Neural progenitor cell (in vitro differentiated cells): ENCODE measurements around the gene CRLF1. TPM values are rescaled to one million over a fixed set of nuclear protein-coding genes. Genes with fewer than 3 reads are reported as not detected.

ENCODE experiments used
- DNase-seq: peaks from one replicate; pipeline ENCODE4 v3.0.0-alpha.2; 2016; ENCODE audit warnings: low spot score
- H2AFZ ChIP-seq: fragments of 200-600 bp; sonication (generic); replicated peaks from 2 replicates; pipeline ENCODE4 v1.6.1; 2016; ENCODE audit warnings: antibody characterized with exemption
- H3F3A ChIP-seq: fragments of 200-600 bp; sonication (generic); 2 replicates; pipeline ENCODE4 v1.6.1; 2016; ENCODE audit warnings: antibody characterized with exemption, low read depth
- H3K27ac ChIP-seq: fragments of 200-600 bp; sonication (generic); 2 replicates; pipeline ENCODE4 v1.5.1; 2016; ENCODE audit warnings: mild to moderate bottlenecking
- H3K27me3 ChIP-seq: fragments of 200-600 bp; sonication (generic); 2 replicates; pipeline ENCODE4 v1.6.1; 2016; ENCODE audit warnings: mild to moderate bottlenecking, moderate library complexity
- H3K36me3 ChIP-seq: fragments of 200-600 bp; sonication (generic); 2 replicates; pipeline ENCODE4 v1.5.1; 2016
- H3K4me1 ChIP-seq: fragments of 200-600 bp; sonication (generic); 2 replicates; pipeline ENCODE4 v1.6.1; 2016; ENCODE audit warnings: mixed run types
- H3K4me2 ChIP-seq: fragments of 200-600 bp; sonication (generic); 2 replicates; pipeline ENCODE4 v1.6.1; 2016
- H3K4me3 ChIP-seq: fragments of 200-600 bp; sonication (generic); 2 replicates; pipeline ENCODE4 v1.5.1; 2016
- H3K79me2 ChIP-seq: fragments of 200-600 bp; sonication (generic); 2 replicates; pipeline ENCODE4 v1.6.1; 2016; ENCODE audit warnings: low read depth
- H3K9ac ChIP-seq: fragments of 200-600 bp; sonication (generic); 2 replicates; pipeline ENCODE4 v1.6.1; 2016
- H3K9me3 ChIP-seq: fragments of 200-600 bp; sonication (generic); 2 replicates; pipeline ENCODE4 v1.5.1; 2016; ENCODE audit warnings: low read depth
- H4K20me1 ChIP-seq: fragments of 200-600 bp; sonication (generic); 2 replicates; pipeline ENCODE4 v1.6.1; 2016; ENCODE audit warnings: low read depth
- H3K27ac Mint-ChIP-seq: 3 replicates; pipeline ENCODE4 v1.8.0; 2021; ENCODE audit warnings: mixed read lengths
- H3K27me3 Mint-ChIP-seq: 2 replicates; pipeline ENCODE4 v1.8.0; 2022; ENCODE audit warnings: low read depth, mild to moderate bottlenecking, inconsistent platforms, moderate library complexity, mixed read lengths; ENCODE audit not compliant: insufficient read depth
- H3K36me3 Mint-ChIP-seq: 3 replicates; pipeline ENCODE4 v1.8.0; 2021; ENCODE audit warnings: mixed read lengths
- H3K4me1 Mint-ChIP-seq: 3 replicates; pipeline ENCODE4 v1.8.0; 2021; ENCODE audit warnings: mixed read lengths
- H3K4me3 Mint-ChIP-seq: 3 replicates; pipeline ENCODE4 v1.8.0; 2021; ENCODE audit warnings: mild to moderate bottlenecking, moderate library complexity, mixed read lengths
- H3K9me3 Mint-ChIP-seq: 3 replicates; pipeline ENCODE4 v1.8.0; 2020; ENCODE audit warnings: mixed read lengths
- EZH2 ChIP-seq: fragments of 200-600 bp; sonication (generic); IDR thresholded peaks from 2 replicates; pipeline ENCODE4 v1.6.1; 2017; ENCODE audit warnings: antibody characterized with exemption, mild to moderate bottlenecking, moderate library complexity
- EZH2phosphoT487 ChIP-seq: fragments of 200-600 bp; sonication (generic); IDR thresholded peaks from 2 replicates; pipeline ENCODE4 v1.6.1; 2017; ENCODE audit warnings: antibody characterized with exemption
- small RNA-seq: library from RNA; depleted of rRNA; stranded (forward); fragments of <200 nt; gene quantifications from one replicate; pipeline ENCODE3, GENCODE V24; 2015
- total RNA-seq: library from RNA; depleted of rRNA; stranded (reverse); fragments of >200 nt; gene quantifications from 2 replicates; pipeline ENCODE4 v1.2.3, GENCODE V29; 2015; ENCODE audit warnings: low replicate concordance
- TF ChIP-seq, protein P1 (sequence below): fragments of 200-600 bp; sonication (generic); IDR thresholded peaks from 2 replicates; pipeline ENCODE4 v1.5.1; 2017; ENCODE audit warnings: antibody characterized with exemption, mild to moderate bottlenecking

CRLF1 gene
- total RNA-seq, 1 donor from 2014 or later, result not detected

DNA sequence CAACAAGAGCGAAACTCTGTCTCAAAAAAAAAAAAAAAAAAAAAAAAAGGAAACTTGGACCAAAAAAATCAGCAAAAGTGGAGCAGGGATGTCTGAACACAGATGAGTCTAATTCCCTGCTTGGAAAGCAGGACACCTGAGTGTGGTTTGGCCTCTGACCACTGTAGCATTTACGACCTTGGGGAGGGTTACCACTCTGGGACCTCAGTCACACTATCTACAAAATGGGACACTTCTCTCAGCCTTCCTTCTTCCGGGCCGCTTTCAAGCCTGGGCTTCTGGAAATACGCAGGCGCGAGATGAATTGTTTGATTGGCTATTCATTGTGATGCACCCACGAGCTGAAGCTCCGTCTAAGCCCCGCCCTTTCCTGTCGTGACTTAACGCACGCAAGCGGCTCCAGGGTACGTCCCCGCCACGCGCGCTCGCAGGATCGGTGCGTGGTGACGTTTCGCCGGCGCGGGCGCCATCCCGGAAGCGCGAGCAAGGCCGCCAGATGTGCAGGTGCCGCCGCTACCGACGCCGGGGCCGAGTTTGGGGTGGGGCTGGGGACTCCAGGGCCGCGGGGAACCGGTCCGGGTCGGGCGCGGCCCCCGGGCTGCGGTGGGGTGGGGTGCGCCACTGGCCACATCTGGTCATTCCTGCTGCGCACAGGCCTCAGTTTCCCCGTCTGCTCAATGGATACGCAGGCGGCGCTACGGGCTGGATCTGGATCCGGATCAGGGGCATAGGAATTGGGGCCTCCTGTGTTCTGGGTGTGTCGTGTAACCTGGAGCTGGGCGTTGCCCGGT is 49.0 kb downstream of the CRLF1 start, which contains the start of gene KXD1:
TSS of gene KXD1 (plus strand) at position 460 of the 791 bp plus-strand sequence. CDS start 4,187 bp downstream, outside the sequence.
- H3K9me3 ChIP-seq, result no peaks in the 10 kb centered on the region
- no peaks in the 10 kb centered on the region for H3K36me3 ChIP-seq
- H3K4me1 ChIP-seq, result no peaks in the 10 kb centered on the region
- peak within 1 kb of the TSS; percentile 47 for H3K9ac ChIP-seq
- Mint-ChIP-seq H3K27me3 (no peaks in the 10 kb centered on the region), H3K4me3 (peak within 1 kb of the TSS; percentile 94), H3K4me1 (peaks cover 8% of the 10 kb centered on the region), H3K36me3 (no peaks in the 10 kb centered on the region), H3K27ac (peak within 1 kb of the TSS; percentile 78), H3K9me3 (no peaks in the 10 kb centered on the region)
- peak; percentile 94 for DNase-seq
- H3K4me3 ChIP-seq, result peak within 1 kb of the TSS; percentile 67
- no peak within 1 kb of the TSS for H3K27ac ChIP-seq
- peaks cover 20% of the 10 kb centered on the region for H3F3A ChIP-seq
- H2AFZ ChIP-seq, result peak within 1 kb of the TSS; percentile 78
- H4K20me1 ChIP-seq, result peaks cover 9% of the 10 kb centered on the region
- TF ChIP-seq, protein P1, sequence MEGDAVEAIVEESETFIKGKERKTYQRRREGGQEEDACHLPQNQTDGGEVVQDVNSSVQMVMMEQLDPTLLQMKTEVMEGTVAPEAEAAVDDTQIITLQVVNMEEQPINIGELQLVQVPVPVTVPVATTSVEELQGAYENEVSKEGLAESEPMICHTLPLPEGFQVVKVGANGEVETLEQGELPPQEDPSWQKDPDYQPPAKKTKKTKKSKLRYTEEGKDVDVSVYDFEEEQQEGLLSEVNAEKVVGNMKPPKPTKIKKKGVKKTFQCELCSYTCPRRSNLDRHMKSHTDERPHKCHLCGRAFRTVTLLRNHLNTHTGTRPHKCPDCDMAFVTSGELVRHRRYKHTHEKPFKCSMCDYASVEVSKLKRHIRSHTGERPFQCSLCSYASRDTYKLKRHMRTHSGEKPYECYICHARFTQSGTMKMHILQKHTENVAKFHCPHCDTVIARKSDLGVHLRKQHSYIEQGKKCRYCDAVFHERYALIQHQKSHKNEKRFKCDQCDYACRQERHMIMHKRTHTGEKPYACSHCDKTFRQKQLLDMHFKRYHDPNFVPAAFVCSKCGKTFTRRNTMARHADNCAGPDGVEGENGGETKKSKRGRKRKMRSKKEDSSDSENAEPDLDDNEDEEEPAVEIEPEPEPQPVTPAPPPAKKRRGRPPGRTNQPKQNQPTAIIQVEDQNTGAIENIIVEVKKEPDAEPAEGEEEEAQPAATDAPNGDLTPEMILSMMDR, result no peak
- TF ChIP-seq EZH2phosphoT487, result no peak
- H3K4me2 ChIP-seq, result peak within 1 kb of the TSS; percentile 86
- no peaks in the 10 kb centered on the region for H3K27me3 ChIP-seq
- peaks cover 29% of the 10 kb centered on the region for H3K79me2 ChIP-seq

DNA sequence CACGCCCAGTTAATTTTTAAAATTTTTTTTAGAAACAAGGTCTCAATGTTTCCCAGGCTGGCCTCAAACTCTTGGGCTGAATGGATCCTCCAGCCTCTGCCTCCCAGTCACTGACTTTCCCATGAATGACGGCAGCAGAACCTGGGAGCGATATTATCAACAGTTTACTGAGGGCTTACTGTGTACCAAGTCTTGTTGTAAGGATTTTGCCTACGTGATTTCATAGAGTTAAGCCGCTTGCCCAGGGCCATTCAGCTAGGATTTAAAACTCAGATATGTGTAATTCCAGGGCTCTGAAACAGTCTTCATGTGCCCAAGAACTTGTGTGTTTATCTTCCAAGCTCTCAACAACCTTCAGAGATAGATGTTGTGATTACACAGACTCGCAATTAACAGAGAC is 55.0 kb downstream of the CRLF1 start:
- Histone ChIP-seq H3K4me2 (no peak overlapping the region), H2AFZ (no peak overlapping the region), H3K27me3 (no peaks in the 10 kb centered on the region), H3K4me3 (no peak overlapping the region), H3K9me3 (no peaks in the 10 kb centered on the region), H3K79me2 (no peaks in the 10 kb centered on the region), H3F3A (peaks cover 4% of the 10 kb centered on the region), H4K20me1 (no peaks in the 10 kb centered on the region), H3K36me3 (no peaks in the 10 kb centered on the region), H3K9ac (no peak overlapping the region), H3K27ac (no peak overlapping the region), H3K4me1 (no peaks in the 10 kb centered on the region)
- Mint-ChIP-seq H3K9me3 (no peaks in the 10 kb centered on the region), H3K27ac (no peak overlapping the region), H3K36me3 (no peaks in the 10 kb centered on the region), H3K4me3 (no peak overlapping the region), H3K27me3 (peaks cover 4% of the 10 kb centered on the region), H3K4me1 (no peaks in the 10 kb centered on the region)
- no peak for TF ChIP-seq EZH2
- TF ChIP-seq EZH2phosphoT487, result no peak
- no peak for DNase-seq

DNA sequence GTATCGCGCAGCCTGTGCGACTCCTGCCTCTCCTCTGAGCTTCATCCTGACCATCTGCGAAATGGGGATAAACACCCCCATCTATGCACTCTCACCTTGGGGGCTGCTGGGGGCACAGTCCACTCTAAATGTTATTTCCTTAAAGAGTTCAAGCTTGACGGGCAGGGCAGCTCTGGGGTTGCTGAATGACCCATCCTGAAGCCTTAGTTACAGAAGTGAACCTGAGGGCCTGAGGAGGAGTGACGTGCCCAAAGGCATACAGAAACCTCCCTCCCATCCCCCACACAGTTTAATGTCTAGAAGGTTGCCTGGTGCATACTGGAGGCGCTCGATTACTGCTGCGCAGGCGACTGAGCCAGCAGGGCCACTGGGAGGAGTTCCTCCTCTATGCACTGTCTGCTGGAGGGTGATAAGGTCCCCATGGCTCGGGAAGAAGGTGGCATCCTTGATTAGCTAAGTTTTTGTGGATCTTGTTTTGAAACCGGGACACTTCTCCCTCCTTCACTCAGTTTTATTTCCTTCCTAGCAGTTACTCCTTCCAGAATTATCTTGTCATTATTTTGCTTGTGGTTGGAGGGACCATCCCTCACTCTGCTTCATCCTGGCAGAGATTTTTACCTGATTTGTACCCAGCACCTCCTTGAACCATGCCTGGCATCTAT is 62.7 kb downstream of the CRLF1 start:
- H3K4me3 Mint-ChIP-seq, result peak overlapping the region; percentile 91
- Histone ChIP-seq H3K27ac (no peak overlapping the region), H3K4me1 (peaks cover 5% of the 10 kb centered on the region), H3K36me3 (no peaks in the 10 kb centered on the region), H3F3A (peaks cover 12% of the 10 kb centered on the region), H3K4me3 (peak overlapping the region; percentile 87), H3K9ac (no peak overlapping the region), H3K9me3 (no peaks in the 10 kb centered on the region), H4K20me1 (peaks cover 10% of the 10 kb centered on the region), H2AFZ (peak overlapping the region; percentile 70), H3K4me2 (peak overlapping the region; percentile 87), H3K27me3 (no peaks in the 10 kb centered on the region), H3K79me2 (peaks cover 21% of the 10 kb centered on the region)
- TF ChIP-seq EZH2phosphoT487, result no peak
- no peak for TF ChIP-seq EZH2
- TF ChIP-seq, protein P1, result no peak
- H3K36me3 Mint-ChIP-seq, result peaks cover 3% of the 10 kb centered on the region
- DNase-seq, result peak; percentile 70
- H3K27ac Mint-ChIP-seq, result peak overlapping the region; percentile 82
- no peaks in the 10 kb centered on the region for H3K9me3 Mint-ChIP-seq
- H3K27me3 Mint-ChIP-seq, result peaks cover 10% of the 10 kb centered on the region
- peaks cover 17% of the 10 kb centered on the region for H3K4me1 Mint-ChIP-seq

Small RNA genes within 50 kb of the gene (small RNA-seq; reads per million reads assigned to genes)
- gene RN7SL155P, result not detected

Other genes starting within 250 kb of the CRLF1 start
- gene GDF15, start 220.6 kb downstream of the CRLF1 start, total RNA-seq, result 0.19 and 2.5 TPM in 2 replicates
- 0.03 TPM in 1 of 2 replicates, not detected in the other for gene LRRC25, start 209.2 kb downstream of the CRLF1 start, total RNA-seq
- 21.1 and 50.5 TPM in 2 replicates for gene SSBP4, start 187.4 kb downstream of the CRLF1 start, total RNA-seq
- gene ISYNA1, start 168.7 kb downstream of the CRLF1 start, total RNA-seq, result 81.7 and 203 TPM in 2 replicates
- 2.9 and 9.8 TPM in 2 replicates for gene ELL, start 84.7 kb downstream of the CRLF1 start, total RNA-seq
- gene FKBP8, start 63.2 kb downstream of the CRLF1 start, total RNA-seq, result 115 and 418 TPM in 2 replicates
- 82.7 and 151 TPM in 2 replicates for gene KXD1, start 48.9 kb downstream of the CRLF1 start, total RNA-seq
- 625 and 768 TPM in 2 replicates for gene UBA52, start 34.9 kb downstream of the CRLF1 start, total RNA-seq
- 41.7 and 105 TPM in 2 replicates for gene REX1BD, start 18.0 kb downstream of the CRLF1 start, total RNA-seq
- gene TMEM59L, start 6.1 kb upstream of the CRLF1 start, total RNA-seq, result 0.11 and 1.4 TPM in 2 replicates
- 5.8 and 7.1 TPM in 2 replicates for gene KLHL26, start 30.2 kb upstream of the CRLF1 start, total RNA-seq
- gene CRTC1, start 76.9 kb upstream of the CRLF1 start, total RNA-seq, result 2.4 and 5.7 TPM in 2 replicates
- not detected in 2 replicates for gene COMP, start 184.5 kb upstream of the CRLF1 start, total RNA-seq
- gene UPF1, start 225.2 kb upstream of the CRLF1 start, total RNA-seq, result 65.2 and 69.8 TPM in 2 replicates